C4-2B (cell line): ENCODE results near the gene PLPPR2.

ENCODE experiments used
- CTCF ChIP-seq: fragments of 450-650 bp; conservative IDR thresholded peaks from 2 replicates; pipeline ENCODE4 v1.5.1; 2017; ENCODE audit warnings: mild to moderate bottlenecking
- ZFX ChIP-seq: fragments of 450-650 bp; IDR thresholded peaks from 2 replicates; pipeline ENCODE4 v1.6.1; 2017

GRCh38 chr19:11361771-11362731 lies 6.8 kb downstream of the PLPPR2 start:
- TF ChIP-seq CTCF (no peak), ZFX (no peak)
